ENCODE measurements around the gene RGS12. TPM values are rescaled to one million over a fixed set of nuclear protein-coding genes. Genes with fewer than 3 reads are reported as not detected.

RGS12 gene
- total and polyA plus RNA-seq, 2 experiments from 2014 or later = 40.1 to 45.0 TPM

DNA sequence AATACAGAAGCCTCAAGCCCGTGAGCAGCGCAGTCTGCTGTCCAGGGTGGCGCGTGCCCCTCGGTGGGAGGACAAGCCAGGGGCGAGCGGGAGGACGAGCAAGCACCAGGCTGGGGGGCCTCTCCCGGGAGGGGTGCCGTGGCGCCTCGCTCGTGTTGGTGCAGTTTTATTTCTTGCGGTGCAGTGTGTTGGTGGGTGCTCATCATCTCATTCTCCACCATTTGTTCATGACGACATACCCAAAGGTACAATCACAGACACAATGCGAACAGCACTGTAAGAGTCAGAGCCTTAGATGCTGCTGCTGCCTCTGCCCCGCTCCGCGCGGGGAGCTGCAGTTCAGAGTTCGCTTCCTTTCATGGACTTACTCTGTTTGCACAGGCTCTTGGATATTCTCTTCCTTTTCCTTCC is 30.3 kb downstream of the RGS12 start:
- no peaks in the 10 kb centered on the region for H3K36me3 ChIP-seq
- no peaks in the 10 kb centered on the region for H3K9me3 ChIP-seq (ENCODE audit: low read depth)
- no peaks in the 10 kb centered on the region for H3K27me3 ChIP-seq
- peak overlapping the region; percentile 84 for H3K27ac ChIP-seq
- TF ChIP-seq, protein P1, sequence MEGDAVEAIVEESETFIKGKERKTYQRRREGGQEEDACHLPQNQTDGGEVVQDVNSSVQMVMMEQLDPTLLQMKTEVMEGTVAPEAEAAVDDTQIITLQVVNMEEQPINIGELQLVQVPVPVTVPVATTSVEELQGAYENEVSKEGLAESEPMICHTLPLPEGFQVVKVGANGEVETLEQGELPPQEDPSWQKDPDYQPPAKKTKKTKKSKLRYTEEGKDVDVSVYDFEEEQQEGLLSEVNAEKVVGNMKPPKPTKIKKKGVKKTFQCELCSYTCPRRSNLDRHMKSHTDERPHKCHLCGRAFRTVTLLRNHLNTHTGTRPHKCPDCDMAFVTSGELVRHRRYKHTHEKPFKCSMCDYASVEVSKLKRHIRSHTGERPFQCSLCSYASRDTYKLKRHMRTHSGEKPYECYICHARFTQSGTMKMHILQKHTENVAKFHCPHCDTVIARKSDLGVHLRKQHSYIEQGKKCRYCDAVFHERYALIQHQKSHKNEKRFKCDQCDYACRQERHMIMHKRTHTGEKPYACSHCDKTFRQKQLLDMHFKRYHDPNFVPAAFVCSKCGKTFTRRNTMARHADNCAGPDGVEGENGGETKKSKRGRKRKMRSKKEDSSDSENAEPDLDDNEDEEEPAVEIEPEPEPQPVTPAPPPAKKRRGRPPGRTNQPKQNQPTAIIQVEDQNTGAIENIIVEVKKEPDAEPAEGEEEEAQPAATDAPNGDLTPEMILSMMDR (IDR thresholded peaks at IDR 0.05; ENCODE audit: low read depth, low read length) = no peak
- no peak overlapping the region for H3K4me3 ChIP-seq
- DNase-seq (ENCODE audit: low read depth in 1 of 2, low spot score in 1 of 2) = no peak
- H3K4me1 ChIP-seq (ENCODE audit: low read depth) = peaks cover 33% of the 10 kb centered on the region

- TF ChIP-seq, protein P1 (IDR thresholded peaks at IDR 0.05; ENCODE audit: low read depth, low read length) = no peak
- no peaks in the 10 kb centered on the region for H3K27me3 ChIP-seq
- DNase-seq (ENCODE audit: low read depth in 1 of 2, low spot score in 1 of 2) = peak in 1 of 2 donors; percentile 42
Observed at GRCh38 chr4:3324093-3324815, 31.4 kb downstream of the RGS12 start.

DNA sequence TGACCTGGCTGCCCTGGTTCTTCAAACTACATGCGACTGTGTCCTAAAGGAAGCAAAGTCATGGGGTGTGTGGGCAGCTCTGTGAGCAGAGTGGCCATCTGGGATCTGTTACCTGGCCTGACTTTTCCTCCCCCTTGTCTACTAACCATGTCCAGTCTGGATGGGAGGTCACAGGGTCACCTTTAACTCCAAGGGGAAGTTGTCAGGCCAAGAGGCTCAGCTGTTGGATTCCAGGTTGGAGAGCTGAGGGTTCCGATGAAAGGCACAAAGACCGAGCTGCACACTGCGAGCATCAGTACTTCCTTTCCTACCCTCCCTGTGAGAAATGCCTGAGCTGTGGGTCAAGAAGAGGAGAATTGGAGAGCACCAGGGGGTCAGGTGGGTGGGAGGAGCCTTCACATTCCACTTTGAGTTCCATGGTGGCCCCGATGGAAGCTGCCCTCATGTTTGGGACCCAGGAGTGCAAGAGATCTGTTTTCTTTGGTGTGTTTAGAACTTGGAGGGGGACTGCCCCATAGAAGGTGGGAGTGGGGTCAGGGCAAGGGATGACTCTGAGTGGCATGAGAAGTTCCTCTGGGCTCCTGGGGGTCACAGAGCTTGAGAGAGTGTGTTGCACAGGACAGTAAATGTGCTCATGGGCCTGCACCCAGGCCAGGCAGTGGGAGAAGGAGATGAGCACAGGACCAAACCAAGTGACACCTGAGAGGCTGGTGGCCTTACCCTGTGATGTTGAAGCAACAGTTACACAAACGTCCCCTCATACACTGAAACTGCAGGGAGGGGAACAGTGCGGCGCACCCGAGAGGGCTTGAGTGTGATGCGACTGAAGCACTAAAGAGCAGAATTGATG is 36.2 kb downstream of the RGS12 start:
- Histone ChIP-seq H3K36me3 (no peaks in the 10 kb centered on the region), H3K4me1 (ENCODE audit: low read depth) (peaks cover 13% of the 10 kb centered on the region), H3K4me3 (no peak overlapping the region), H3K27me3 (no peaks in the 10 kb centered on the region), H3K27ac (peak overlapping the region; percentile 69), H3K9me3 (ENCODE audit: low read depth) (no peaks in the 10 kb centered on the region)
- peak in 1 of 2 donors; percentile 65 for DNase-seq (ENCODE audit: low read depth in 1 of 2, low spot score in 1 of 2)
- TF ChIP-seq, protein P1 (IDR thresholded peaks at IDR 0.05; ENCODE audit: low read depth, low read length) = no peak

More at GRCh38 chr4:3324093-3324815, 31.4 kb downstream of the RGS12 start:
- Histone ChIP-seq H3K9me3 (ENCODE audit: low read depth) (no peaks in the 10 kb centered on the region), H3K4me1 (ENCODE audit: low read depth) (peaks cover 44% of the 10 kb centered on the region), H3K27ac (no peak overlapping the region), H3K4me3 (no peak overlapping the region), H3K36me3 (no peaks in the 10 kb centered on the region)

GRCh38 chr4:3329887-3330286 is 37.1 kb downstream of the RGS12 start:
- TF ChIP-seq, protein P1 (IDR thresholded peaks at IDR 0.05; ENCODE audit: low read depth, low read length) = no peak
- Histone ChIP-seq H3K27ac (no peak overlapping the region), H3K36me3 (no peaks in the 10 kb centered on the region), H3K27me3 (no peaks in the 10 kb centered on the region), H3K4me1 (ENCODE audit: low read depth) (peaks cover 13% of the 10 kb centered on the region), H3K9me3 (ENCODE audit: low read depth) (no peaks in the 10 kb centered on the region), H3K4me3 (no peak overlapping the region)
- no peak for DNase-seq (ENCODE audit: low read depth in 1 of 2, low spot score in 1 of 2)

DNA sequence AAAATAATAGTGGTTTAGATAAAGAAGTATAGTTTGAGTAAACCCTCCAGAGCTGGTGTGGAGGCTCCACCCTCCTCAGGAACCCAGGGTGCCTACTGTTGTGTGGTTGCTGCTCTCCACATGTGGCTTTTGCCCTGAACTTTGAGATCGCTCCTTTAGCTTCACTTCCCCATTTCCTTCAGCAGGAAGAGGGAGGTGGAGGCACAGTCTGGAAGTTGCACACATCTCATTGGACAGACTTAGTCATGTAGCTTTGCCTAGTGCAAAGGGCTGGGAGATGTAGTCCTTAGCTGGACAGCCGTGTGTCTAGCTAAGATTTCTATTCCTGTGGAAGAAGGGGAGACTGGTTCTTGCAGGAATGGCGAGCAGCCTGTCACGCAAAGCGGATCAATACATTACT is 37.9 kb downstream of the RGS12 start:
- no peak for DNase-seq (ENCODE audit: low read depth in 1 of 2, low spot score in 1 of 2)
- no peaks in the 10 kb centered on the region for H3K9me3 ChIP-seq (ENCODE audit: low read depth)
- no peaks in the 10 kb centered on the region for H3K27me3 ChIP-seq
- no peaks in the 10 kb centered on the region for H3K36me3 ChIP-seq
- TF ChIP-seq, protein P1 (IDR thresholded peaks at IDR 0.05; ENCODE audit: low read depth, low read length) = no peak
- peaks cover 13% of the 10 kb centered on the region for H3K4me1 ChIP-seq (ENCODE audit: low read depth)
- H3K4me3 ChIP-seq = no peak overlapping the region
- H3K27ac ChIP-seq = no peak overlapping the region

Measured in cardiac muscle cell (in vitro differentiated cells and primary cell).